Renal pelvis (tissue), 4 donors: ENCODE results near the gene RHBDF2. TPM values are rescaled to one million over a fixed set of nuclear protein-coding genes. Genes with fewer than 3 reads are reported as not detected.

Source experiments
- DNase-seq: peaks from one replicate; pipeline ENCODE4 v3.0.0-alpha.2; 2013
- polyA plus RNA-seq, 3 donors: library from polyadenylated mRNA; unstranded; fragments of 120-200 nt; gene quantifications; one replicate each; pipeline ENCODE4 v1.2.1, GENCODE V29; 2013; ENCODE audit not compliant: insufficient read length in 3 of 3

Gene RHBDF2
- polyA plus RNA-seq, 3 donors, result 7.7 to 9.9 (median 9.1) TPM

DNA sequence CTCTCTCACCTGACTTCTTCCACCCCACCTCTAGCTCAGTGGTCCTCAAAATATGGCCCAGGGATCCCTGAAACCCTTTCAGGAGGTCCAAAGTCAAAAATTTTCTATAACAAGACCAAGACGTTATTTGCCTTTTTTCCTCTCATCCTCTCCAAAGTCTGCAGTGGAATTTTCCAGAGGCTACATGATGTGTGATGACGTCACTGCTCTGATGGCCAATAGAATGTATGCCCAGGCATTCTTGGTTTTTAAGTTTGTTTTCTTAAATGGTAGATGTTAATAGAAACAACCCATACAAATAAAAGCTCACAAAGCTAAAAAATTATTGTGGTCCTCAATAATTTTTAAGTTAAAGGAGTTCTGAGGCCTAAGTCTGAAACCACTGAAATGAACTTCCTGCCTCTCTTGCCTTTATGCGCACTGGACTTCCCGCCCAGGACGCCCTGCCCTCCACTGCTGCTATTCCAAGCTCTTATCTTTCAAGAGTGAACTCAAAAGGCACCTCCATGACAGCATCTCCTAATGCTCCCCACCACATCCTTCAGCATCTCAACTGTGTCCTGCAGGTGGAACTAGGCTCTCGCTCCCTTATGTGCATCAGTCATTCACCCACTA, 61.8 kb downstream of the RHBDF2 start:
- no peak for DNase-seq

DNA sequence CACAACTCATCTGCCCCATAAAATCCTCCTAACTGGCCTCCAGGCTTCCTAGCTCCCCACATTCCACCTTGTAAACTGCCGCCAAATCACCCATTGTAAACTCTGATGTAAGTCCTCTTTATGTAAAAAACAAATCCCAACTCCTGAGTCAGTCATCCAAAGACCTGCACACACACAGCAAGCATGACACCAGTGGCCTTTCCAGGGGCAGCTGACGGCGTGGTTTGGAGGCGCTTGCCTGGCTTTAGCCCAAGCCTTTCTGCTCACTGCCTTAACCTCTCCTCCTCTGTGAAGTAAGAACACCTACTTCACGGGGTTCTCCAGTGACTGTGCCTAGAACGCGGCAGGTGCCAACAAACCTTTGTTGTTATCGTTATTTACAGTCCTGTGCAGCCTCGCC, 62.3 kb downstream of the RHBDF2 start:
- DNase-seq, result no peak

DNA sequence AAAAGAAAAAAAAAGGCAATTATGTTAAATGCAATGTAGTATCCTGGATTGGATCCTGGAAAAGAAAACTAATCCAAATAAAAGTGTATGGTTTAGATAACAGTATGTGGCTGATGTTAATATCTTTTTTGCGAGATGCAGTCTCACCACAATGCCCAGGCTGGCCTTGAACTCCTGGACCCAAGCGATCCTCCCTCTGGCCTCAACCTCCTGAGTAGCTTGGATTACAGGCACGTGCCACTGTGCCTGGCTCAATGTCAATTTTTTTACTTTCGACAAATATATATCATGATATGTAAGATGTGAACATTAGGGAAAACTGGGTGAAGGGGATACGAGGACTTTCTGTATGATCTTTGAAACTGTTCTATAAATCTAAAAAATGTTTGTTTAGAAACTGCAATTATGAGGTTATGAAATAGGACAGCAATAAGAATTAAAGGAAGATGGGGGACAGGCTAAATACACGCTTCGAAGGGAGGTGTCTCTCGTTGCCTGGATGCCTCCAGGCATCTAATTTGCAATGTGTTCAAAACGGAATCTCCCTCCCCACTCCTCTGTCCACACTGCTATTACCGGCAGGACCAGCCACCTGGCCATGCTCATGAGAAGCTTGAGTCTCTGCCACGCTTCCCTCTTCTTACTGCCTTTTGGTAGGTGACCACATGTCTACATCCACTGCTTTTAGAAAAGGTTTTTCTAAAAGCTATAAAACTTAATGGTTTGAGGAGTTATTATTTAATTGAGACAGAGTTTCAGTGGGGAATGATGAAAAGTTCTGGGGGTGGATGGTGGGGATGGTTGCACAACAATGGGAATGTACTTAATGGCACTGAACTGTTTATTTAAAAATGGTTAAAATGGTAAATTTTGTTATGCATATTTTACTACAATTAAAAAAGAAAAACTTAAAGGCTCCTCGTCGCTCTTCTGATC, 63.5 kb downstream of the RHBDF2 start:
- no peak for DNase-seq

- DNase-seq, result no peak
These were observed 65.5 kb downstream of the RHBDF2 start for GRCh38 chr17:76435751-76436150.

DNA sequence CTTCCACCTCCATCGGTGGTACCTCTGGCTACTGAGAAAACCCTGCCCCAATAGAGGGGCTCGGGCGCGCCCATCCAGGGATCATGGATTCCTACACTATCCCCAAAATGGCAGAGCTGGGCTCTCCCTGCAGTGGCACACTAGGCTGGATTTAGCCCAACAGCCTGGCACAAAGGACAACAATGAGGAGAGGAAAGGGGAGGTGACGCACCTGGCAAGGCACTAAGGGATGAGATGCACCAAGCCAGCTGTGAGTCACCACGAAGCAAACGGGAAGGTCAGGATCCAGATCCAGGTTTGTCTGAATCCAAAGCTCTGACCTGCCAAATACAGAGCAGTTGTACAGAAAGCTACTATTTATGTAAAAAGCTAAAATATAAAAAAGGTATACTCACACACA, 66.4 kb downstream of the RHBDF2 start:
- no peak for DNase-seq

- DNase-seq, result no peak
These were observed 67.5 kb downstream of the RHBDF2 start for GRCh38 chr17:76433693-76434092.

- DNase-seq, result no peak
These were observed 68.4 kb downstream of the RHBDF2 start for GRCh38 chr17:76432712-76433336.

DNA sequence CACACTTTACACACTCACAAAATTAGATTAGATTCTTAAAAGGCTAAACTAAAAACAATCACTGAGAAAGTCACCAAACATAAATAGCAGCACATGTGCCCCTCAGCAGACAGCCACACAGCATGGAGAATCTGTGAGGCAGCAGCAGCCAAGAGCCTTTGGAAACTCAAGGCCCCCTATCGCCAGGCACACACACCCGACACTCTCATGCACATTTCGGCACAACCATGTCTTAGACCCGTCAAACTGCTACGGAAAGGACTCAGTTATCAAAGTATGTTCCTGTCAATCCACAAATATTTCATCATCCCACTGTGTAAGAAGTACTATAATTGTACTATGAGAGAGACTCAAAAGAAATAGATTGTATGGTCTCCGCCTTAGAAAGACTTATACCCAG, 69.2 kb downstream of the RHBDF2 start:
- no peak for DNase-seq

DNA sequence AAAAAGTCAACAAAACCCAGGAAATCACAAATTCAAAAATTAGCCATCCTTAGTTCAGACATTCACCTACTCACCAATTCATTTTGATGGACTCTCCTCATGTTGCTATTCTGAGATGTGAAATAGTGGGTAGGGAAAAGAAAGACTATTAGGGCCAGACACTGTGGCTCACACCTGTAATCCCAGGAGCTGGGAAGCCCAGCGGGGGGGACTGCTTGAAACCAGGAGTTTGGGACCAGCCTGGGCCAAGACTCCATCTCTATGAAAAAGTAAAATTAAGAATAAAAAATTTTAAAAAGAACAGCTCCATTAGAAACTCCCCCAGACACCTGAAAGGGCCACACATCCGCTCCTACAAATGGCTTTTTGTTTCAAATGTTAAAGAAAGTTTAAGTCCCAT, 69.7 kb downstream of the RHBDF2 start:
- no peak for DNase-seq

DNA sequence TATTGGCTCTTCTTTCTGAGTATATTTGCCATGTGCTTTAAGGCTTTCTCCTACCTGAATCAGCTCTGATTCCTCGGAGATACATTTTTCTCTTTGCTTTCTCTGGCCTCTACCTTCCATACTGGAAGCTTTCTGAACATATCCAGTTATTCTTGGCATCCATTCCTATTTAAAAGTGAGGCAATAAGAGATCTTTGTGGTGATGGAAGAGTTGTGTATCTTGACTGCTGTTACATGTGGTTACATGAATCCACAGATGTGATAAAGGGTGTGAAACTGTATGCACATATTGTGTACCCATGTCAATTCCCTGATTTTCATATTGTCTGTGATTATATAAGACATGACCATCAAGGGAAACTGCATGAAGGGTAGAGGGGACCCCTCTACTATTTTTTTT, 72.7 kb downstream of the RHBDF2 start:
- no peak for DNase-seq

- no peak for DNase-seq
These were observed 73.6 kb downstream of the RHBDF2 start for GRCh38 chr17:76427501-76428231.

DNA sequence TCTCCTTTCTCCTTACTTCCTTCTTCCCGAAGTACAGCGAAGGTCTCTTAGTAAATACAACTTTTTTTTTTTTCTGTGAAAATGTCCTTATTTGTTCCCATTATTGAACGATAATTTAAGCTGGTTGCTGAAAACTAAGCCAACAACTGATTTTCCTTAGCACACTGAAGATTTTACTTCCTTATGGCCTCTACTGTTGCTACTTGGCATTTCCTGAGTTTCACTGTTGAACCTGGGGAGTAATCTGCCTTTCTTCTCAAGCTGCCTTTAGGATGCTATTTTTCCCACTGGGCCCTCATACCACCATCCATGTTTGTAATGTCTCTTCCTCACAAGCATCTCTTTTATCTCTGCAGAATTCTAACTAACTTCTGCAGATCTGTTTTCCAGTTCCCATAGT, 74.4 kb downstream of the RHBDF2 start:
- no peak for DNase-seq

DNA sequence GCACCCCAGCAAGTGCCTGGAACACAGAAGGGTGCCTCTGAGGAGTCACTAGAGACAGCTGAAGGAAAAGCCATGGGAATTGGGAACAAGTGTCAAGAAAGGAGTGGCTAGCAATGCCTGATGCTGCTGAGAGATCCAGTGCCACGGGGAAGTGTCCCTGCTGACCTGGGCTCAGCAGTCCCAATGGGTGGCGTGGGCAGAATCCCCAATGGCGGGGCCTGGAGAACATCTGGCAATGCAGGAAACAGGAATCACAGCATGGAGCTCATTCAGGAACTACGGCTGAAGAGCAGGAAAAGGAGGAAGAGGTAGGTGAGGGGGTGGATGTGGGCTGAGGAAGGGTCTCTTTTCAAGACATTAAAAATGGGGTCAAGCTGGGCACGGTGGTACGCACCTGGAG, 78.4 kb downstream of the RHBDF2 start:
- DNase-seq, result no peak

GRCh38 chr17:76422406-76422805, 78.8 kb downstream of the RHBDF2 start:
- no peak for DNase-seq

DNA sequence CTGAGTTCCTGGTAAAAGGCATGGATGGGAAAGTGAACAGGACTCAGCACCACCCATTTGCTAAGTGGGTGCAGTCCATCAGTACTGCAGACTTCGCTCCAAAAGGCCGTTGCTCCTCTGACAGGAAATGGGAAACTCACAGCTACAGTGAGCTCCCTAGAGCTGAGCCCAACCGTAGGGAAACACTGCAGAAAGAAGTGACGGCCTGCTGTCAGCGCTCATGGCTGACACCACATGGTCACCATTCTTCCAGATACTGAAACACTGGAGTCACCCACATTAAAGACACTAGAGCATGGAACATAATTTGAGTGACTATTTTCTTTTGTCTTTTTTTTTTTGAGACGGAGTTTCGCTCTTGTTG, 80.2 kb downstream of the RHBDF2 start:
- DNase-seq, result peak; percentile 34

Other genes starting within 250 kb of the RHBDF2 start
- gene UBALD2, start 236.1 kb downstream of the RHBDF2 start, polyA plus RNA-seq, result 10 to 100 TPM; 34.5 to 47.6 (median 47.3) TPM
- gene QRICH2, start 193.1 kb downstream of the RHBDF2 start, polyA plus RNA-seq, result 10 to 100 TPM in 1 of 3 donors, 1 to 10 TPM in 2; 9.3 to 10.2 (median 9.9) TPM
- 10 to 100 TPM; 83.4 to 87.5 (median 84.3) TPM for gene PRPSAP1, start 147.5 kb downstream of the RHBDF2 start, polyA plus RNA-seq
- 1 to 10 TPM; 2.7 to 4.9 (median 4.9) TPM for gene SPHK1, start 116.8 kb downstream of the RHBDF2 start, polyA plus RNA-seq
- 10 to 100 TPM; 27.2 to 30.6 (median 27.3) TPM for gene UBE2O, start 48.3 kb downstream of the RHBDF2 start, polyA plus RNA-seq
- under 1 TPM; 0.21 to 0.84 (median 0.35) TPM for gene AANAT, start 33.8 kb downstream of the RHBDF2 start, polyA plus RNA-seq
- gene CYGB, start 36.3 kb upstream of the RHBDF2 start, polyA plus RNA-seq, result 10 to 100 TPM; 15.4 to 16.5 (median 16.4) TPM
- 1 to 10 TPM; 2.7 to 5.3 (median 4.6) TPM for gene PRCD, start 38.6 kb upstream of the RHBDF2 start, polyA plus RNA-seq
- 1 to 10 TPM; 6.0 to 9.8 (median 9.2) TPM for gene ST6GALNAC2, start 84.4 kb upstream of the RHBDF2 start, polyA plus RNA-seq
- under 1 TPM; 0.23 to 0.99 (median 0.90) TPM for gene ST6GALNAC1, start 142.3 kb upstream of the RHBDF2 start, polyA plus RNA-seq
- 100 to 1,000 TPM in 1 of 3 donors, 10 to 100 TPM in 2; 91.0 to 117 (median 99.0) TPM for gene MXRA7, start 209.5 kb upstream of the RHBDF2 start, polyA plus RNA-seq
- 10 to 100 TPM; 23.4 to 26.7 (median 24.7) TPM for gene JMJD6, start 225.2 kb upstream of the RHBDF2 start, polyA plus RNA-seq
- gene METTL23, start 225.4 kb upstream of the RHBDF2 start, polyA plus RNA-seq, result 10 to 100 TPM; 39.0 to 41.6 (median 40.0) TPM
- gene SRSF2, start 235.9 kb upstream of the RHBDF2 start, polyA plus RNA-seq, result 100 to 1,000 TPM; 337 to 388 (median 377) TPM
- 10 to 100 TPM; 20.6 to 33.3 (median 27.4) TPM for gene MFSD11, start 236.7 kb upstream of the RHBDF2 start, polyA plus RNA-seq